Measurements from ENCODE around the gene CCR5.

The CCR5 gene

GRCh38 chr3:46412786-46413298 lies 42.1 kb downstream of the CCR5 start:
- TF ChIP-seq, protein P1, sequence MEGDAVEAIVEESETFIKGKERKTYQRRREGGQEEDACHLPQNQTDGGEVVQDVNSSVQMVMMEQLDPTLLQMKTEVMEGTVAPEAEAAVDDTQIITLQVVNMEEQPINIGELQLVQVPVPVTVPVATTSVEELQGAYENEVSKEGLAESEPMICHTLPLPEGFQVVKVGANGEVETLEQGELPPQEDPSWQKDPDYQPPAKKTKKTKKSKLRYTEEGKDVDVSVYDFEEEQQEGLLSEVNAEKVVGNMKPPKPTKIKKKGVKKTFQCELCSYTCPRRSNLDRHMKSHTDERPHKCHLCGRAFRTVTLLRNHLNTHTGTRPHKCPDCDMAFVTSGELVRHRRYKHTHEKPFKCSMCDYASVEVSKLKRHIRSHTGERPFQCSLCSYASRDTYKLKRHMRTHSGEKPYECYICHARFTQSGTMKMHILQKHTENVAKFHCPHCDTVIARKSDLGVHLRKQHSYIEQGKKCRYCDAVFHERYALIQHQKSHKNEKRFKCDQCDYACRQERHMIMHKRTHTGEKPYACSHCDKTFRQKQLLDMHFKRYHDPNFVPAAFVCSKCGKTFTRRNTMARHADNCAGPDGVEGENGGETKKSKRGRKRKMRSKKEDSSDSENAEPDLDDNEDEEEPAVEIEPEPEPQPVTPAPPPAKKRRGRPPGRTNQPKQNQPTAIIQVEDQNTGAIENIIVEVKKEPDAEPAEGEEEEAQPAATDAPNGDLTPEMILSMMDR (IDR thresholded peaks at IDR 0.05; ENCODE audit: insufficient read depth, low read depth, low read length, missing control alignments) = no peak
- no peak overlapping the region for H3K4me3 ChIP-seq (ENCODE audit: low read depth, low read length)
- no peak for DNase-seq (ENCODE audit: low read depth)

GRCh38 chr3:46413951-46414350 lies 43.2 kb downstream of the CCR5 start:
- TF ChIP-seq, protein P1 (IDR thresholded peaks at IDR 0.05; ENCODE audit: insufficient read depth, low read depth, low read length, missing control alignments) = no peak
- H3K4me3 ChIP-seq (ENCODE audit: low read depth, low read length) = no peak overlapping the region

DNA sequence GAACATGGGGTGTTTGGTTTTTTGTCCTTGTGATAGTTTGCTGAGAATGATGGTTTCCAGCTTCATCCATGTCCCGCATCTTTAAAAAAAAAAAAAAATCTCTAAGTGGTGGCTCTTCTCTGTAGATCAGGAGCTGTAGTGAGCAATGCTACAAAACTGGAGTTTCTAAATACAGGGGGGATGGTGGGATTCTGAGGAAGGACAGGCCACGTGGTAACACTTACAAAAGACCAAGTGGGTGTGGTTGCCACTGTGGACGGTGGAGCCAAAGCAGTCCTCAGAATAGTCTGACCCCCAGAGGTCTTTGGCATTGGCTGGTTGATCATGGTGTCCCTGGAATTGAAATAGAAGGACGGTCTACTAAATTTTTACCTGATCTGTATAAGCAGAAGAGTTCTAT lies 44.0 kb downstream of the CCR5 start:
- TF ChIP-seq, protein P1 (IDR thresholded peaks at IDR 0.05; ENCODE audit: insufficient read depth, low read depth, low read length, missing control alignments) = no peak
- H3K4me3 ChIP-seq (ENCODE audit: low read depth, low read length) = no peak overlapping the region
- DNase-seq (ENCODE audit: low read depth) = no peak

More at GRCh38 chr3:46413951-46414350, 43.2 kb downstream of the CCR5 start:
- no peak for DNase-seq (ENCODE audit: low read depth)

DNA sequence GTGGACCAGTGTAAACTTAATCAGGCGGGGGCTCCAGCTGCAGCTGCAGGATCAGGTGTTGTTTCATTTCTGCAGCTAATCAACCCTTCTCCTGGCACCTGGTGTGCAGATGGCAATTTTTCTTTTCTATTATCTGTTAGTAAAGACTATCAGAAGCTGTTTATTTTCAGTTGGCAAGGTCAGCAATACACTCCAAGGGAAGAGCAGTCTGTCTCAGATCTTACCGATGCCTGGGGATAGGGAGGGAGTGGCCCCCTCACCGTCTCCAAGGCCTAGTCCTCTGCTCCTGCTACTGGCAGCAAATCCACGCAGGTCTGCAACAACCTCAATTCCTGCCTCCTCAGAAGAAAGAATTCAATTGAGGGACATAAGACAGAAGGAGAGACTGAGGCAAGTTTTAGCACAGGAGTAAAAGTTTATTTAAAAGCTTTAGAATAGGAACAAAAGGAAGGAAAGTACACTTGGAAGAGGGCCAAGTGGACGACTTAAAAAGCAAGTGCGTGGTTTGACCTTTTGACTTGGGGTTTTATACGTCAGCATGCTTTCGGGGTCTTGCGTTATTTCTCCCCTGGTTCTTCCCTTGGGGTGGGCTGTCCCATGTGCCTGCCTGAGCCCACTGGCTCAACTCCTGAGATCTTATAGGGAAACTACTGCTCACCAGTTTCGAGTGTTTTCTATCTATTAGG lies 45.5 kb downstream of the CCR5 start:
- DNase-seq (ENCODE audit: low read depth) = peak; percentile 10
- no peak overlapping the region for H3K4me3 ChIP-seq (ENCODE audit: low read depth, low read length)
- TF ChIP-seq, protein P1 (IDR thresholded peaks at IDR 0.05; ENCODE audit: insufficient read depth, low read depth, low read length, missing control alignments) = no peak

GRCh38 chr3:46416811-46417510 lies 46.2 kb downstream of the CCR5 start:
- TF ChIP-seq, protein P1 (IDR thresholded peaks at IDR 0.05; ENCODE audit: insufficient read depth, low read depth, low read length, missing control alignments) = no peak
- H3K4me3 ChIP-seq (ENCODE audit: low read depth, low read length) = no peak overlapping the region
- no peak for DNase-seq (ENCODE audit: low read depth)

DNA sequence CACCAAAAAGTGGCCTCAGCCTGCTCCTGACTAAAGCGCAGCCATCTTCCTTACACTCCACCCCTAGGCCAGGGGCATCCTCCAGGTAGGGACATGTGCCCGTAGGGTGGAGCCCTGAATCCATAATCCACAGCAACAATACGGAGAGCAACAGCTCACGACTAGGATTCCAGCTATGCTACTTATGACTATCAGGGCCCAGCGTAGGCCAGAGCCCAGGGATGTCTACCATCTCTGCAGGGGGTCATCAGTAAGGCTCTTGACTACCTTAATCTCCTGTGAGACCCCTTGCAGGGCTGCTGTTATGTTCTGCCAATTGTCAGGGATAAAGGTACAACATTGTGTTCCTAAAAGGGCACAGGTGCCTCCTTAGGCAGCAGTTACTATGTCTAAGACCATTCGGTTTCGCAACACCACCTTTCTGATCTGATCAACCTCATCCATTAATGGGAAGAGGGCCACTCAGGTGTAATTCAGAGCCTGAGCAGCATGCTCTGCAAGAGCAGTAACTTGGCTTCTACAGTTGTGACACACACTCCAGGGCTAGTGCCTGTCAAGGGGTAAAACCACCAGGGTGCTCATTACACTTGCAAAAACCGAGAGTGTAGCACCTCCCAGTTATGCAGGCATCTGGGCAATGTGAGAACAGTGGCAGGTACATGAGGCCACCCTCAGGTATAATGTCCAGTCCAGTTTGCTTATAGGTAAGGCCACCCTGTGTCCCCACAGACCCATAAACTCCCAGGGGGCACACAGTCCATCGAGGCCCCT lies 47.3 kb downstream of the CCR5 start:
- no peak overlapping the region for H3K4me3 ChIP-seq (ENCODE audit: low read depth, low read length)
- no peak for DNase-seq (ENCODE audit: low read depth)
- TF ChIP-seq, protein P1 (IDR thresholded peaks at IDR 0.05; ENCODE audit: insufficient read depth, low read depth, low read length, missing control alignments) = no peak

Data from GM12865 (cell line).